Measurements from ENCODE around the gene ZNF585A. TPM values are rescaled to one million over a fixed set of nuclear protein-coding genes. Genes with fewer than 3 reads are reported as not detected.
A peak's percentile ranks its signal among the peaks of the same experiment; 100 is the strongest.

Gene ZNF585A
- total RNA-seq: 10 to 100 TPM in 2 of 5 experiments, 1 to 10 TPM in 3; 3.5 to 24.3 (median 7.2) TPM
- polyA plus RNA-seq: 10 to 100 TPM; 35.8 to 56.8 TPM
- 5.4 reads per million, percentile 25 among the genes with 10 or more reads in this experiment for total RNA-seq

- Mint-ChIP-seq H3K36me3 (peaks cover 15 to 40% (median 37%) of the 10 kb centered on the region in 5 donors), H3K27me3 (no peaks in the 10 kb centered on the region), H3K27ac (no peak within 1 kb of the TSS), H3K9me3 (peaks cover 6 to 63% (median 33%) of the 10 kb centered on the region in 11 donors), H3K4me3 (peak within 1 kb of the TSS in 3 of 10 donors; percentile 36 to 73 (median 39)), H3K4me1 (peaks cover 0 to 16% (median 4%) of the 10 kb centered on the region in 7 donors)
- intact Hi-C loops (cut with micrococcal nuclease): loop anchor here (1.0 to 5.0 kb wide), 26 partner anchors 38 to 1202 kb away; partner anchors contain the start of genes ZNF345 (in 2 of the 2), ZNF420 (in 2 of the 2), ZNF568 (in 2 of the 2) and ZNF585B (in 2 of the 2)
- peak; percentile 100 for ATAC-seq
- ChIA-PET CTCF (no interaction called here), POLR2A (interaction anchor here (0.5 to 1.5 kb wide), 6 partner anchors 35 to 335 kb away, joined by 3 to 5 read pairs (median 4); partner anchors contain the start of gene ZNF790)
- H3K27ac ChIP-seq (ENCODE audit: low read depth, low read length): peak within 1 kb of the TSS; percentile 84
- peaks cover 0 to 19% (median 0%) of the 10 kb centered on the region in 3 experiments for H3K9me3 ChIP-seq (ENCODE audit: control insufficient read depth in 2 of 3, low read length in 3 of 3)
- no peaks in the 10 kb centered on the region for H3K27me3 ChIP-seq (ENCODE audit: control insufficient read depth in 2 of 2, insufficient read depth in 2 of 2, low read length in 2 of 2)
- DNase-seq: peak; percentile 68 to 92 (median 88)
- H3K4me3 ChIP-seq (ENCODE audit: low read length): peak within 1 kb of the TSS; percentile 90
- no peaks in the 10 kb centered on the region for H3K4me1 ChIP-seq (ENCODE audit: control insufficient read depth in 2 of 2, insufficient read depth in 2 of 2, low read length in 2 of 2)
- peaks cover 11 to 30% (median 15%) of the 10 kb centered on the region in 3 experiments for H3K36me3 ChIP-seq (ENCODE audit: control insufficient read depth in 2 of 3, insufficient read depth in 3 of 3, low read length in 3 of 3)
These were observed at the start of gene ZNF585A for GRCh38 chr19:37172368-37173366. TSS of gene ZNF585A (minus strand) at chr19:37172695. CDS start at chr19:37169910, 2,785 bp downstream.

DNA sequence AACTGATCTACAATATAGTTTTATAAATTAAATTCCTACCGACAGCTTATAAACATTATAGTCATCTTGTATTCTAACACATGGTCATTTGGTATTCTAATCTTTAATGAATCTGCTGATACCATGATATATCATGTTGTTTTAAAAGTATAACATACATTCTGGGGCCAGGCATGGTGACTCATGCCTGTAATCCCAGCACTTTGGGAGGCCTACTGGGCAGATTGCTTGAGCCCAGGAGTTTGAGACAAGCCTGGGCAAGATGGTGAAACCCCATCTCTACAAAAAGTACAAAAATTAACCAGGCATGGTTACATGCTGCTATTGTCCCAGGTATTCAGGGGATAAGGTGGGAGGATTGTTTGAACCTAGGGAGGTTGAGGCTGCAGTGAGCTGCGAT is 48.6 kb upstream of the ZNF585A start:
- Mint-ChIP-seq H3K36me3 (peaks cover 15 to 73% (median 63%) of the 10 kb centered on the region in 5 donors), H3K4me1 (peaks cover 21 to 33% (median 31%) of the 10 kb centered on the region in 7 donors), H3K9me3 (peaks cover 6 to 76% (median 33%) of the 10 kb centered on the region in 11 donors), H3K27me3 (no peaks in the 10 kb centered on the region), H3K27ac (no peak overlapping the region), H3K4me3 (peak overlapping the region in 2 of 10 donors; percentile 6 to 27)
- peaks cover 1 to 62% (median 3%) of the 10 kb centered on the region in 3 experiments for H3K36me3 ChIP-seq (ENCODE audit: control insufficient read depth in 2 of 3, insufficient read depth in 3 of 3, low read length in 3 of 3)
- H3K4me1 ChIP-seq (ENCODE audit: control insufficient read depth in 2 of 2, insufficient read depth in 2 of 2, low read length in 2 of 2): peaks cover 0 to 6% of the 10 kb centered on the region in 2 donors
- H3K27ac ChIP-seq (ENCODE audit: low read depth, low read length): no peak overlapping the region
- DNase-seq (no peak), ATAC-seq (no peak)
- no peaks in the 10 kb centered on the region for H3K27me3 ChIP-seq (ENCODE audit: control insufficient read depth in 2 of 2, insufficient read depth in 2 of 2, low read length in 2 of 2)
- no peak overlapping the region for H3K4me3 ChIP-seq (ENCODE audit: low read length)
- ChIA-PET POLR2A (no interaction called here), CTCF (no interaction called here)
- peaks cover 0 to 31% (median 1%) of the 10 kb centered on the region in 3 experiments for H3K9me3 ChIP-seq (ENCODE audit: control insufficient read depth in 2 of 3, low read length in 3 of 3)
- intact Hi-C loops (cut with micrococcal nuclease): no loop called here

- POLR2A ChIA-PET: no interaction called here
- H3K4me1 Mint-ChIP-seq: peaks cover 21 to 33% (median 31%) of the 10 kb centered on the region in 7 donors
- intact Hi-C loops (cut with micrococcal nuclease): no loop called here
- CTCF ChIA-PET: no interaction called here
- H3K4me3 ChIP-seq (ENCODE audit: low read length): no peak overlapping the region
- peaks cover 12 to 66% (median 62%) of the 10 kb centered on the region in 5 donors for H3K36me3 Mint-ChIP-seq
- peaks cover 0 to 55% (median 3%) of the 10 kb centered on the region in 3 experiments for H3K36me3 ChIP-seq (ENCODE audit: control insufficient read depth in 2 of 3, insufficient read depth in 3 of 3, low read length in 3 of 3)
- no peak for ATAC-seq
- peak overlapping the region in 5 of 10 donors; percentile 6 to 92 (median 45) for H3K4me3 Mint-ChIP-seq
- H3K9me3 ChIP-seq (ENCODE audit: control insufficient read depth in 2 of 3, low read length in 3 of 3): peaks cover 0 to 23% (median 0%) of the 10 kb centered on the region in 3 experiments
- no peak overlapping the region for H3K27ac ChIP-seq (ENCODE audit: low read depth, low read length)
- peaks cover 5 to 75% (median 29%) of the 10 kb centered on the region in 11 donors for H3K9me3 Mint-ChIP-seq
- H3K4me1 ChIP-seq (ENCODE audit: control insufficient read depth in 2 of 2, insufficient read depth in 2 of 2, low read length in 2 of 2): peaks cover 0 to 6% of the 10 kb centered on the region in 2 donors
- H3K27me3 ChIP-seq (ENCODE audit: control insufficient read depth in 2 of 2, insufficient read depth in 2 of 2, low read length in 2 of 2): no peaks in the 10 kb centered on the region
- peak overlapping the region in 1 of 9 donors; percentile 86 for H3K27ac Mint-ChIP-seq
- no peak for DNase-seq
- H3K27me3 Mint-ChIP-seq: no peaks in the 10 kb centered on the region
These were observed 47.9 kb upstream of the ZNF585A start for GRCh38 chr19:37220383-37220782.

DNA sequence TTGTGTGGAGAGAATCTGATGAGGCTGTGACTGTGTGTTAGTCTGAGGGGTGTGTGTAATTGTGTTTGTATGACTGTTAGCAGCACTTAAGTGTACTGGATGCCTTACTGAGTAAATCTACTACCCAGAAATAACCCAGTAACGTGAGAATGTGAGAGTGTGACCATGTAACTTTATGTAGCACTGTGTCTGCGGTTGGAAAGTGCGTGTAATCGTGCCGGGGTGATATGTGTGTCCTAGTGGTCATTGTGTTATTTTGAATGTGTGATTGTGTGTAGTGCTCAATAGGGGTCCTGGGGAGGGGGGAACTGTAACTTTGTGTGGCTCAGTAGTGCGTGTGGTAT is 46.1 kb upstream of the ZNF585A start:
- DNase-seq (no peak), ATAC-seq (no peak)
- Mint-ChIP-seq H3K36me3 (peaks cover 12 to 61% (median 53%) of the 10 kb centered on the region in 5 donors), H3K4me3 (peak overlapping the region; percentile 90 to 97 (median 92)), H3K9me3 (peaks cover 6 to 63% (median 30%) of the 10 kb centered on the region in 11 donors), H3K27ac (peak overlapping the region; percentile 74 to 99 (median 91)), H3K4me1 (peaks cover 21 to 33% (median 31%) of the 10 kb centered on the region in 7 donors), H3K27me3 (no peaks in the 10 kb centered on the region)
- POLR2A ChIA-PET: no interaction called here
- peaks cover 0 to 6% of the 10 kb centered on the region in 2 donors for H3K4me1 ChIP-seq (ENCODE audit: control insufficient read depth in 2 of 2, insufficient read depth in 2 of 2, low read length in 2 of 2)
- H3K27me3 ChIP-seq (ENCODE audit: control insufficient read depth in 2 of 2, insufficient read depth in 2 of 2, low read length in 2 of 2): no peaks in the 10 kb centered on the region
- peaks cover 0 to 17% (median 0%) of the 10 kb centered on the region in 3 experiments for H3K9me3 ChIP-seq (ENCODE audit: control insufficient read depth in 2 of 3, low read length in 3 of 3)
- H3K36me3 ChIP-seq (ENCODE audit: control insufficient read depth in 2 of 3, insufficient read depth in 3 of 3, low read length in 3 of 3): peaks cover 0 to 43% (median 0%) of the 10 kb centered on the region in 3 experiments
- peak overlapping the region; percentile 93 for H3K4me3 ChIP-seq (ENCODE audit: low read length)
- intact Hi-C loops (cut with micrococcal nuclease): loop anchor here (1.0 to 10.0 kb wide), 19 partner anchors 8 to 1166 kb away; partner anchors contain the start of genes ZNF345 (in 2 of the 2), ZNF527 (in 2 of the 2), ZNF585B (in 2 of the 2) and KCNK6 (in 1 of the 2)
- peak overlapping the region; percentile 94 for H3K27ac ChIP-seq (ENCODE audit: low read depth, low read length)
- CTCF ChIA-PET: no interaction called here

DNA sequence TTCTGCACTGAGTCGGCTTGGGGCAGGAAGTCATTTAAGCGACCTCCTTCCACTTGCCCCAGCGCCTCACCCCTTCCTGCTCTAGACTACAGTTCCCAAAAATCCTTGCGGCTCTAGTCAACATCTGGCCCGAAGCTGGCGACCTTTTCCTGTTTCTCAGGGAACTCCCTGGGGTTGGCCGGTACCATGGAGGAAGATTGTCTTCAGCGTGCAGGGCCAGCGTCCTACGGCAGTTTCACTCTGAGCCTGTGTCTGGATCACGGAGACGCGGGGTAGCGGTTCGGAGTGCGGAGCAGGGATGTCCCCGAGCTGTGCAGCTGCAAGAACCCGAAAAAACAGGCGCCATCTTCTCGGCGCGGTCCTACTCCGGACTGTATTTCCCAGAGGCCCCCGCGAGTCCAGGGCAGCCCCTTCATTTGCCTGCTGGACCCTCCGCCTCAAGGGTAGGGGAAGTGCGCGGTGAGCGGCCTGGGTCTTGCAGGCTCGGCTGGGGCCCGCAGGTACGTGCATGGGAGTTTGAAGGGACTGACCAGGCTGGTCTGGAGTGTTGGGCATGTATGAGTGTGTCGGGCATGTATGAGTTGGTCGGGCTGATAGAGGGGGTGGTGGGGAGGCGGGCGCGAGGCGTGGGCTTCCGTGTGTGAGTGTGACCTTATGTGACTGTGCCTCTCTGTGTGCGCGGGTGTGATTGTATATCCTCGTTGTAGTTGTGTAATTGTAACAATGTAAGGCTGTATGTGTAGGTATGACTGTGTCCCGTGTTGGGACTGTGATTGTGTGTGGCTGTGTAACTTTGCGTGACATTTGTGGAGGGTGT is 45.5 kb upstream of the ZNF585A start, which contains the start of gene ZNF383:
Gene ZNF383 (plus strand): TSS at position 440 of the 817 bp plus-strand sequence. CDS start 12,240 bp downstream, outside the sequence.
- H3K4me3 ChIP-seq (ENCODE audit: low read length): peak within 1 kb of the TSS; percentile 93
- intact Hi-C loops (cut with micrococcal nuclease): loop anchor here (1.0 to 10.0 kb wide), 27 partner anchors 8 to 1166 kb away; partner anchors contain the start of genes ZNF260 (in 2 of the 2), ZNF345 (in 2 of the 2), ZNF420 (in 2 of the 2) and ZNF527 (in 2 of the 2)
- H3K4me3 Mint-ChIP-seq: peak within 1 kb of the TSS; percentile 90 to 97 (median 92)
- peaks cover 0 to 13% (median 0%) of the 10 kb centered on the region in 3 experiments for H3K9me3 ChIP-seq (ENCODE audit: control insufficient read depth in 2 of 3, low read length in 3 of 3)
- H3K4me1 ChIP-seq (ENCODE audit: control insufficient read depth in 2 of 2, insufficient read depth in 2 of 2, low read length in 2 of 2): peaks cover 0 to 6% of the 10 kb centered on the region in 2 donors
- H3K27me3 ChIP-seq (ENCODE audit: control insufficient read depth in 2 of 2, insufficient read depth in 2 of 2, low read length in 2 of 2): no peaks in the 10 kb centered on the region
- DNase-seq (peak; percentile 63 to 81 (median 78)), ATAC-seq (peak; percentile 95)
- H3K9me3 Mint-ChIP-seq: peaks cover 6 to 62% (median 26%) of the 10 kb centered on the region in 11 donors
- H3K27ac Mint-ChIP-seq: peak within 1 kb of the TSS; percentile 74 to 99 (median 91)
- peak within 1 kb of the TSS; percentile 94 for H3K27ac ChIP-seq (ENCODE audit: low read depth, low read length)
- peaks cover 0 to 38% (median 0%) of the 10 kb centered on the region in 3 experiments for H3K36me3 ChIP-seq (ENCODE audit: control insufficient read depth in 2 of 3, insufficient read depth in 3 of 3, low read length in 3 of 3)
- POLR2A ChIA-PET: interaction anchor here (0.5 to 1.8 kb wide), 28 partner anchors 9 to 1005 kb away, joined by 3 to 14 read pairs (median 4); partner anchors contain the start of genes ZNF146, ZNF345, ZNF420 and ZNF527
- CTCF ChIA-PET: interaction anchor here (1.3 kb wide), 1 partner anchor 14 kb away, joined by 3 read pairs; no protein-coding TSS in a partner anchor
- H3K4me1 Mint-ChIP-seq: peaks cover 21 to 33% (median 31%) of the 10 kb centered on the region in 7 donors
- H3K27me3 Mint-ChIP-seq: no peaks in the 10 kb centered on the region
- H3K36me3 Mint-ChIP-seq: peaks cover 12 to 58% (median 50%) of the 10 kb centered on the region in 5 donors
